Measurements from ENCODE around the gene PCDHA10.

The PCDHA10 gene

GRCh38 chr5:140877262-140877581, 21.5 kb downstream of the PCDHA10 start:
- no peak for TF ChIP-seq CTCF (conservative IDR thresholded peaks at IDR 0.05; ENCODE audit: low read length)
- H3K4me3 ChIP-seq (ENCODE audit: low read length), result no peak overlapping the region
- DNase-seq (ENCODE audit: low read depth), result no peak

GRCh38 chr5:140881889-140882590, 26.3 kb downstream of the PCDHA10 start, which contains the start of gene PCDHA13:
Gene PCDHA13, plus strand, starts transcription at chr5:140882124. Its CDS starts 145 bp downstream, at chr5:140882269.
- H3K4me3 ChIP-seq (ENCODE audit: low read length), result no peak within 1 kb of the TSS
- no peak for DNase-seq (ENCODE audit: low read depth)

GRCh38 chr5:140882591-140882899, 26.8 kb downstream of the PCDHA10 start:
- no peak for TF ChIP-seq CTCF (conservative IDR thresholded peaks at IDR 0.05; ENCODE audit: low read length)
- no peak overlapping the region for H3K4me3 ChIP-seq (ENCODE audit: low read length)
- DNase-seq (ENCODE audit: low read depth), result no peak

More at GRCh38 chr5:140881889-140882590, 26.3 kb downstream of the PCDHA10 start, which contains the start of gene PCDHA13:
- 0 out of 2 replicates have a peak, but pooled peaks have one; percentile 9 for TF ChIP-seq CTCF (conservative IDR thresholded peaks at IDR 0.05; ENCODE audit: low read length)

DNA sequence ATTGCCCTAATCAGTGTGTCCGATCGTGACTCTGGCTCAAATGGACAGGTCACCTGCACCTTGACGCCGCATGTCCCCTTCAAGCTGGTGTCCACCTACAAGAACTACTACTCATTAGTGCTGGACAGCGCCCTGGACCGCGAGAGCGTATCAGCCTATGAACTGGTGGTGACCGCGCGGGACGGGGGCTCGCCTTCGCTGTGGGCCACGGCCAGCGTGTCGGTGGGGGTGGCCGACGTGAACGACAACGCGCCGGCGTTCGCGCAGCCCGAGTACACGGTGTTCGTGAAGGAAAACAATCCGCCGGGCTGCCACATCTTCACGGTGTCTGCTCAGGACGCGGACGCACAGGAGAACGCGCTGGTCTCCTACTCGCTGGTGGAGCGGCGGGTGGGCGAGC, 27.7 kb downstream of the PCDHA10 start:
- no peak for DNase-seq (ENCODE audit: low read depth)
- no peak for TF ChIP-seq CTCF (conservative IDR thresholded peaks at IDR 0.05; ENCODE audit: low read length)
- H3K4me3 ChIP-seq (ENCODE audit: low read length), result no peak overlapping the region

GRCh38 chr5:140883927-140884697, 28.4 kb downstream of the PCDHA10 start:
- H3K4me3 ChIP-seq (ENCODE audit: low read length), result no peak overlapping the region
- no peak for DNase-seq (ENCODE audit: low read depth)
- TF ChIP-seq CTCF (conservative IDR thresholded peaks at IDR 0.05; ENCODE audit: low read length), result no peak

- no peak for TF ChIP-seq CTCF (conservative IDR thresholded peaks at IDR 0.05; ENCODE audit: low read length)
- no peak for DNase-seq (ENCODE audit: low read depth)
- no peak overlapping the region for H3K4me3 ChIP-seq (ENCODE audit: low read length)
Observed at GRCh38 chr5:140916325-140916724, 60.6 kb downstream of the PCDHA10 start.

Data from AG10803 (cell line).